Head of caudate nucleus (tissue), 42 donors: ENCODE results near the gene VTI1A.
"Not testable (repeated sequence)": the region's sequence is repeated elsewhere in the genome, so short reads cannot be mapped to it uniquely, and the experiment has no call there.

Source experiments
- DNase-seq, 42 donors: peaks; one replicate each; pipeline versions ENCODE4 v3.0.0 to v3.0.0-alpha.2; 2020 to 2021; ENCODE audit warnings: mixed read lengths in 7 of 42
- intact Hi-C: fragments of 100-400 bp; cut with DNase I; formaldehyde crosslinking; loops from one replicate; pipeline ENCODE4 v1.15.0; 2022

The VTI1A gene

GRCh38 chr10:112570585-112570984, 123.6 kb downstream of the VTI1A start:
- intact Hi-C loops: no loop called here
- DNase-seq: no peak

GRCh38 chr10:112579578-112579977, 132.6 kb downstream of the VTI1A start:
- intact Hi-C loops: no loop called here
- DNase-seq: no peak

GRCh38 chr10:112580267-112580666, 133.3 kb downstream of the VTI1A start:
- DNase-seq: no peak
- intact Hi-C loops: no loop called here

GRCh38 chr10:112581921-112582320, 134.9 kb downstream of the VTI1A start:
- intact Hi-C loops: no loop called here
- no peak for DNase-seq

GRCh38 chr10:112583236-112583939, 136.4 kb downstream of the VTI1A start:
- intact Hi-C loops: no loop called here
- no peak for DNase-seq

- no peak for DNase-seq
- intact Hi-C loops: no loop called here
Measured at GRCh38 chr10:112584276-112584675, 137.3 kb downstream of the VTI1A start.

- intact Hi-C loops: no loop called here
Measured at GRCh38 chr10:112585126-112585525, 138.1 kb downstream of the VTI1A start.

GRCh38 chr10:112585960-112586359, 138.9 kb downstream of the VTI1A start:
- intact Hi-C loops: no loop called here
- no peak for DNase-seq

More at GRCh38 chr10:112585126-112585525, 138.1 kb downstream of the VTI1A start:
- DNase-seq: peak in 10 of 42 donors; percentile 7 to 51 (median 28)

GRCh38 chr10:112587729-112588128, 140.7 kb downstream of the VTI1A start:
- no peak for DNase-seq
- intact Hi-C loops: no loop called here

- DNase-seq: no peak
- intact Hi-C loops: no loop called here
Measured at GRCh38 chr10:112588225-112588990, 141.4 kb downstream of the VTI1A start.

- DNase-seq: no peak
- intact Hi-C loops: no loop called here
Measured at GRCh38 chr10:112589081-112589480, 142.1 kb downstream of the VTI1A start.

GRCh38 chr10:112590786-112591185, 143.8 kb downstream of the VTI1A start:
- DNase-seq, intact Hi-C loops: not testable (repeated sequence)

GRCh38 chr10:112593023-112593422, 146.0 kb downstream of the VTI1A start:
- DNase-seq: no peak
- intact Hi-C loops: no loop called here

GRCh38 chr10:112601214-112602090, 154.4 kb downstream of the VTI1A start:
- intact Hi-C loops: no loop called here
- no peak for DNase-seq

GRCh38 chr10:112603062-112603461, 156.0 kb downstream of the VTI1A start:
- intact Hi-C loops: no loop called here
- DNase-seq: no peak

- intact Hi-C loops: no loop called here
- no peak for DNase-seq
Measured at GRCh38 chr10:112605063-112605462, 158.0 kb downstream of the VTI1A start.

- intact Hi-C loops: no loop called here
- no peak for DNase-seq
Measured at GRCh38 chr10:112607506-112607905, 160.5 kb downstream of the VTI1A start.

- DNase-seq: no peak
Measured at GRCh38 chr10:112613620-112614019, 166.6 kb downstream of the VTI1A start.

GRCh38 chr10:112614072-112614471, 167.1 kb downstream of the VTI1A start:
- no peak for DNase-seq
- intact Hi-C loops: no loop called here

More at GRCh38 chr10:112613620-112614019, 166.6 kb downstream of the VTI1A start:
- intact Hi-C loops: no loop called here

- no peak for DNase-seq
- intact Hi-C loops: no loop called here
Measured at GRCh38 chr10:112614586-112614985, 167.6 kb downstream of the VTI1A start.
